ENCODE measurements around the gene ZNF304.
"Not testable (repeated sequence)": the region's sequence is repeated elsewhere in the genome, so short reads cannot be mapped to it uniquely, and the experiment has no call there.

The ZNF304 gene

DNA sequence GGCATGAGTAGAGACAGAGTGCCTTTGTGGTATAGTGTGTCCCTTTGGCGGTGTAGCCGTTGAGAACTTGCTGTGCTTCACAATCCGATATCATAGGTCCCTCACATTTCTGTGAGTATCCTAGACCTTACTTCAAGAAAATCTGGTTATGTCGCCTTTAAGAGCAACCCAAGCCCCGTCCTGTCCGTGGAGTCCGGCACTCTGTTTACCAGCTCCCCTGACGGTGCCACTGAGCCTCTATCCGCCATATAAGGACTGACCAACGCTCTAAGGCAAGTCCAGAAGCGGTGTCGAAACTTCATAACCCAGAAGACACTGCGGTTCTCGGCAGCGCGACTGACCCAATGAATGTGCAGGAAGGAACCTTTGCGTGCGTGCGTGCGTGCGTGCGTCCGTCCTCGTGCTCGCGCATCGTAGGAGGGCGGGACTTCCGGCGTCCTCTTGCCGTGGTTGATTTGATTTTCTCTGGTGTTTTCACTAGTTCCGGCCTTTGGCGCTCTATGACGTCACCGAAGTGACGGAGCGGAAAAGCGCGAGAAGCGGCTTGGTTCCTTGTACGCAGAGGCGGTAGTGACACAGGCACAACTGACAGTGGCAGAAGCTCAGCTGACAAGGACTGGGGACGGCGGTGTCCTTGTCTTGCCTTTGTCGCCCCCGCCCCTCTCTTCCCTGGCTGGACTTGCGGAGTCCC is 12.1 kb downstream of the ZNF304 start, which contains the start of the genes TRAPPC2B and ZNF547:
Gene TRAPPC2B (plus strand): TSS at position 555 of the 691 bp plus-strand sequence. CDS start 1,283 bp downstream, outside the sequence.
Gene ZNF547 (plus strand): TSS at position 555 of the 691 bp plus-strand sequence. CDS start 5,005 bp downstream, outside the sequence.
- DNase-seq = peak; percentile 95

DNA sequence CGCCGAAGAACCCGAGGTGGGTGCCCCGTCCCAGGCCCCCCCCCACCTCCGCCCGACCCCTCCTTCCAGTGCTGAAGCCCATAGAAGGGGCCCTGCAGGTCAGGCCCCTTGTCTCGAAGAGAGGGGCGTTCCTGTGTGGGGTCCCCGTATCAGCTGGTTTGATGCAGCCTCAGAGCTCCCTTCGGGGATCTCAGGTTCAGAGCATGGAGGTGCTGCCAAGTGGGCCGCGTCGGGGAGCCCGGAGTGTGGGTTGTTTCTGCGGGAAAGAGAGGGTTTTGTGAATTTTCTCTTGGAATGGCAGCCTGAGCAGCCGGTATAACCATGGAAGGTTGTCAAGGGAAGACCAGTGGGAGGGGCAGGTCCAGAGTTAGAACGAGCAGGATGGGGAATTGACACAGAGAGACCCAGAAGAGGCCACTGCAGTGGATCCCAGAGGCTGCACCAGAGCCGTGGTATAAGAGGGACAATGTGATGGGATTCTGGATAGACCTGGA is 12.7 kb downstream of the ZNF304 start:
- no peak for DNase-seq

DNA sequence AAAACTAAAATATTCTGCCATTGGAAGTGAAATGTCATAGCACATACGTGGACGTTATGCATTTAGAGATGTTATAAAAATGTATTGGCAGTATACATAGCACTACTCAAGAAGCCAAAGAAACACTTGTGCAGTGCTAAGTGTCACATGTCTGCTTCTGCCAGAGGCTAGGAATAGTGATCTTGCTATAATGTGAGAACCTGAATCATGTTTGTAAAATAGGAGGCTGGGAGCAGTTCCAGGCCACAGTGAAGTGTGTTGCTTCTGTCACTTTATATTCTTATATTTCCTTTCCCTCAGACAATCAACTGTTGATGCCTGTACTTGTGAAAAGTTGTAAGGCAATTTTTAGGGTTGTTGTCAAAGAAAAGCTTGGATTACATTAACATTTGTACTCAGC is 15.7 kb downstream of the ZNF304 start:
- DNase-seq = no peak

DNA sequence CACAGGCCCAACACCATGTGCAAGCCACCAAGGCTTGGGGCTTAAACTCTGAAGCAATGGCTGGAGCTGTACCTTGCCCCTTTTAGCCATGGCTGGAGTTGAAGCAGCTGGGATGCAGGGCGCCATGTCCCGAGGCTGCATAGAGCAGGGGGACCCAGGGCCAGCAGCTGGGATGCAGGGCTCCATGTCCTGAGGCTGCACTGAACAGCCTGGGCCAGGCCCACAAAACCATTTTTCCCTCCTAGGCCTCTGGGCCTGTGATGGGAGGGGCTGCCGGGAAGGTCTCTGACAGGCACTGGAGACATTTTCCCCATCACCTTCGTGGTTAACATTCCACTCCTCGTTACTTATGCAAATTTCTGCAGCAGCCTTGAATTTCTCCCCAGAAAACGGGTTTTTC is 23.1 kb downstream of the ZNF304 start:
- DNase-seq = no peak

DNA sequence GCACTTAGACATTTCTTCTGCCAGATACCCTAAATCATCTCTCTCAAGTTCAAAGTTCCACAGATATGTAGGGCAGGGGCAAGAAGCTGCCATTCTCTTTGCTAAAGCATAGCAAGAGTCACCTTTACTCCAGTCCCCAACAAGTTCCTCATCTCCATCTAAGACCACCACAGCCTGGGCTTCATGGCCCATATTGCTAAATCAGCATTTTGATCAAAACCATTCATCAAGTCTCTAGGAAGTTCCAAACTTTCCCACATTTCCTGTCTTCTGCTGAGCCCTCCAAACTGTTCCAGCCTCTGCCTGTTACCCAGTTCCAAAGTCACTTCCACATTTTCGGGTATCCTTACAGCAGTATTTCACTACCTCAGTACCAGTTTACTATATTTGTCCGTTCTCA is 23.6 kb downstream of the ZNF304 start:
- DNase-seq = not testable (repeated sequence)

DNA sequence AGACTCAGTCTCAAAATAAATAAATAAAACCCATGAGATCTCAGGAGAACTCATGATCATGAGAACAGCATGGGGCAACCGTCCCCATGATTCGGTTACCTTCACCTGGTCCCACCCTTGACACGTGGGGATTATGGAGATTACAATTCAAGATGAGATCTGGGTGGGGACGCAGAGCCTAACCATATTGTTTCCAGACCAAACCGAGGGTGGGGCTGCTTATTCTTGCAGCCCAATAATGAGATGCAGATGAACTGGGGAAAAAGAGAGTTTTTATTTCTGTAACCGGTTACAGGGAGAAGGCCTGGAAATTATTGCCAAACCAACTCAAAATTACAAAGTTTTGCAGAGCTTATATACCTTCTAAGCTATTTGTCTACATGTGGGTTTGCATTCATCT is 25.1 kb downstream of the ZNF304 start:
- no peak for DNase-seq

DNA sequence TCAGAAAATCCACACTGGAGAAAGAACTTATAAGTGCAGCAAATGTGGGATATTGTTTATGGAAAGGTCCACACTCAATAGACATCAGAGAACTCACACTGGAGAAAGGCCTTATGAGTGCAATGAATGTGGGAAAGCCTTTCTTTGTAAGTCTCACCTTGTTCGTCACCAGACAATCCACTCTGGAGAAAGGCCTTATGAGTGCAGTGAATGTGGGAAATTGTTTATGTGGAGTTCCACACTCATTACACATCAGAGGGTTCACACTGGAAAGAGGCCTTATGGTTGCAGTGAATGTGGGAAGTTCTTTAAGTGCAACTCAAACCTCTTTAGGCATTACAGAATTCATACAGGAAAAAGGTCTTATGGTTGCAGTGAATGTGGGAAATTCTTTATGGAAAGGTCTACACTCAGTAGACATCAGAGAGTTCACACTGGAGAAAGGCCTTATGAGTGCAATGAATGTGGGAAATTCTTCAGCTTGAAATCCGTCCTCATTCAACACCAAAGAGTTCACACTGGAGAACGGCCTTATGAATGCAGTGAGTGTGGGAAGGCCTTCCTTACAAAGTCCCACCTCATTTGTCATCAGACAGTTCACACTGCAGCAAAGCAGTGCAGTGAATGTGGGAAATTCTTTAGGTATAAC is 26.6 kb downstream of the ZNF304 start:
- no peak for DNase-seq

DNA sequence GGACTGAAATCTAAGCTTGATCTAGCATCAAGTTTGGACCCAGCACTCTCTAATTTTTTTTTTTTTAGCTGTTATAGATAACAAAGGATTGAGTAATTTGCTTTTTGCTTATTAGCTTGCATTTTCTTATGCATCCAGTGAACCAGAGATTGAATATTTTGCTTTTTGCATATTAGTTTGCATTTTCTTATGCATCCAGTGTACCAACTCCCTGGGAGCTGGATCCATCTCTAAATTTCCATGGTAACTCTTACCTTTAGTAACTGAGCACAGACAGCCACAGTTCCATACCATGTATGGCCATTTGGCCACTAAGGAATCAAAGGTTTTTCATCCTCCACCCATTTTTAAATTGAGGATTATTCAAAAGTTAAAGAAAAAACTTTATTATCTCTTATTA is 29.9 kb downstream of the ZNF304 start:
- DNase-seq = no peak

DNA sequence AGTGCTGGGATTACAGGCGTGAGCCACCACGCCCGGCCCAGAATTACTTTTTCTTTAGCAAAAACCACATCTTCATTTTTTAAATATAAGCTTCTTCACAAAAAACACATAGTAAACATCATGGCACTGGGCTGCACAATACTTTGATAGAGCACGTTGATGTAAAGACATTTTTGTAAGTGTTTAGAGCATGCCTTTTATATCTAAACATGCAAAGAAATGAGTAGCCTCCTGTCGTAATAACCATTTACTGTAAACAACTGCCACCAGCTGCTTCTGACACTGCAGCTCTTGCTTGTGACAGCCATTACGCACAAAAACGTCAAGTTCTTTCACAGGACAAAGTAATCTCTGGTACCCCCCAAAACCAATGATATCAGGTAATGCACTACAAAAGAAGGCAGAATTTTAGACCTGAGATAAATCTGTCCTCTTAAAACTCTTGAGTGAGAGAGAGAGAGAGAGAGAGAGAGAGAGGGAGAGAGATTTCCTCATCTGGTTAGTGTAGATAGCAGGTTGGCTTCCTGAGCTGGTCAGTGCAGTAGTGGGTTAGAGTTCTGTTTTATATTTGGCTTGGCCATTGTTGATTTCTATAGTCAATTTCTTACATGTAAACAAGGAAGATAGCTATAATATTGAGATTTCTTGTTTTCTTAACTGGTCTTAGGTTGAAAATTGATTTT is 31.9 kb downstream of the ZNF304 start:
- DNase-seq = no peak

DNA sequence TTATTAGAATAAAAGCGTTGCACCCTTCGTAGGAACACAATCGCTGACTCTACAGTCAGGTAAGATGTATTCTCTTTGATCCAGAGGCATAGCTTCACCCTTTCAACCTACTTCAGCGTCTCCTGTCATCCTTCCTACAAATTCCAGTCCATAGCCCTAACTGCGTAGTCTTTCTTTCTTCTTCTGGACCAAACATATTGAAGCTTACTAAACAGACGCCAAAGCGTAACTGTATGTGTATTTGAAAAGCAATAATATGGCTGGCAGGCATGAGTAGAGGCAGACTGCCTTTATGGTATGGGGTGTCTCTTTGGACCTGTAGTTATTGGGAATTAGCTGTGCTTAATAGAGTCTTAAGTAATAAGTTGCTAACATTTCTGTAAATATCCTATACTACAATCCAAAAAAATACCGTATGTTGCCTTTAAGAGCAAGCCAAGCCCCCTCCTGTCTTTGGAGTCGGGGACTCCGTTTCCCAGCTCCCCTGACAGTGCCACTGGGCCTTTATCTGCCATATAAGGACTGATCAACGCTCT is 38.2 kb downstream of the ZNF304 start:
- DNase-seq = no peak

DNA sequence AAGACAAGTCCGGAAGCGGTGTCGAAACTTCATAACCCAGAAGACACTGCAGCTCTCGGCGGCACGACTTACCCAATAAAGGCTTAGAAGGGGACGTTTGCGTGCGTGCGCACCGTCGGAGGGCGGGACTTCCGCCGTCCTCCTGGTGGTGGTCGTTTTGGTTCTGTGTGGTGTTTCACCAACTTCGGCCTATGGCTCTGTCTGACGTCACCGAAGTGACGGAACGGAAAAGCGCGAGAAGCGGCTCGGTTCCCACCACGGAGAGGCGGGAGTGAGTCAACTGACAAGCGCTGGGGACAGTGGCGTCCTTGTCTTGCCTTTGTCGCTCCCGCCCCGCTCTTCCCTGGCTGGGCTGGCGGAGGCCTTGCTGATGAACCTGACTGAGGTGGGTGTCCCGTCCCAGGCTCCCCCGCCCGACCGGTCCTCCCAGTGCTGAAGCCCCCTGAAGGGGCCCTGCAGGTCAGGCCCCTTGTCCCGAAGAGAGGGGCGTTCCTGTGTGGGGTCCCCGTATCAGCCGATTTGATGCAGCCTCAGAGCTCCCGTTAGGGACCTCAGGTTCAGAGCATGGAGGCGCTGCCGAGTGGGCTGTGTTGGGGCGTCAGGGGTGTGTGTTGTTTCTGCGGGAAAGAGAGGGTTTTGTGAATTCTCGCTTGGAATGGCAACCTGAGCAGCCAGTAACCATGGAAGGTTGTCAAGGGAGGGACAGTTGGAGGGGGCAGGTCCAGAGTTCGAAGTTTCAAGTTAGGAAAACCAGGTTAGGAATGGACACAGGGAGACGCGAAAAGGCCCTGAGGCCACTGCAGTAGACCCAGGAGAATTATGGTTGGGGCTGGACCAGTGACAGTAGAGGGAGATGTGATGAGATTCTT is 38.9 kb downstream of the ZNF304 start, which contains the start of gene ZNF548:
Gene ZNF548 (plus strand): TSS at position 125 of the 869 bp plus-strand sequence. CDS start 246 bp downstream, at position 371.
- peak; percentile 91 for DNase-seq

DNA sequence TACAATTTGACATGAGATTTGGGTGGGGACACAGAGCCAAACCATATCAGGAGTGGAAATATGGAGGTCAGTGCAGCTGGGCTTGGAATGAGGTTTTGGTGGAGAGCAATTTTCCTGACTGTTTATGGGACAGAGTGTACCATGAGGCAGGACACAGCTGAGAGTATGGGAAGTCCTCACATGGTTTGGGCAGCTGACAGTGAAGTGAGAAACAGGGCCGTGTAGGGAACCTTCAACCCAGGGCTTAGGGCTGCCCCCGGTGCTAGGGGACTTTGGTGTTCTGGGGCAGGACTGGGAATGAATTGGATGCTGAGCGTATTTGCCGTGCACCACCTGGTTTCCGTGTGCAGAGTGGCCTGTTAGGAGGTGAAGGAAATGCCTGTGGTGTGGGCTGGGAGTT is 44.6 kb downstream of the ZNF304 start:
- no peak for DNase-seq

DNA sequence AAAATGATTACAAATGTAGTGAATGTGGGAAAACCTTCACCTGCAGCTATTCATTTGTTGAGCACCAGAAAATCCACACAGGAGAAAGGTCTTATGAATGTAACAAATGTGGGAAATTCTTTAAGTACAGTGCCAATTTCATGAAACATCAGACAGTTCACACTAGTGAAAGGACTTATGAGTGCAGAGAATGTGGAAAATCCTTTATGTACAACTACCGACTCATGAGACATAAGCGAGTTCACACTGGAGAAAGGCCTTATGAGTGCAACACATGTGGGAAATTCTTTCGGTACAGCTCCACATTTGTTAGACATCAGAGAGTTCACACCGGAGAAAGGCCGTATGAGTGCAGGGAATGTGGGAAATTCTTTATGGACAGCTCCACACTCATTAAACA is 47.8 kb downstream of the ZNF304 start:
- no peak for DNase-seq

DNA sequence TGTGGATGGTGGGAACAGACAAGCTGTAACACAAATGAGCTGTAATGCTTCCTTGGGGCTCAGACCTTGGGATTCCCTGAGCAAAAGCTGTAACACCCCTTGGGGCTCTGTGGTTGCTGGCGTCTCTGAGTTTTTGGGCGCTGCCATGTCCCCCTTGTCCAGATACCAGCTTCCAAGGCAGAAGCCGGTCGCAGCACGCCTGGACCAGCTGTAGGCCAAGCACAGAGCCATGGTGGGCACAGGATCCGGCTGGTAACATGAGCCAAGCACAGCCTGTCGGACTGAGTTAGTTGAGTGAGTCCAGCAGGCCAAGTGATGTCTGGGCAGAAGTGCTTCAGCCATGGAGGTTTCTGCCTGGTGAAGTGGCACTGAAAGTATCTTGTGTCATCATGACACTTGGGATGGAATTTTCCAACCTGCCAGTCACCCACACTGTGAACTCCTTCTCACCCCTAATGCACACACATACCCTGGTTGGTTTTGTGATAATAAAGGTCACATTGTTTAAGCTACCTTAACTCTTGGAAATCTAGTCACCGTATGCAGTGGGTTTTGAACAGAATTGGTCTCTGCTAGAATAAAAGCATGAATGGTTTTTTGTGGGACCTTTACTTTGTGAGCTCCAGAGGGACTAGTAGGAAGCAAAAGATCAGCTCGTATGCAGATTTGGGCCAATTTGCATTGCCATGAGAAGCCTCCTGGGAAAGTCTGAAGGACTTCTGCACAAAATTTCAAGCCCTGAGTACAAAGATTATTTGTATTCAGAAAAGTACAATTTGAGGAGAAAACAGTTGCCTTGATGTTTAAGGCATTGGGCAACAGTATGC is 52.9 kb downstream of the ZNF304 start:
- DNase-seq = no peak

DNA sequence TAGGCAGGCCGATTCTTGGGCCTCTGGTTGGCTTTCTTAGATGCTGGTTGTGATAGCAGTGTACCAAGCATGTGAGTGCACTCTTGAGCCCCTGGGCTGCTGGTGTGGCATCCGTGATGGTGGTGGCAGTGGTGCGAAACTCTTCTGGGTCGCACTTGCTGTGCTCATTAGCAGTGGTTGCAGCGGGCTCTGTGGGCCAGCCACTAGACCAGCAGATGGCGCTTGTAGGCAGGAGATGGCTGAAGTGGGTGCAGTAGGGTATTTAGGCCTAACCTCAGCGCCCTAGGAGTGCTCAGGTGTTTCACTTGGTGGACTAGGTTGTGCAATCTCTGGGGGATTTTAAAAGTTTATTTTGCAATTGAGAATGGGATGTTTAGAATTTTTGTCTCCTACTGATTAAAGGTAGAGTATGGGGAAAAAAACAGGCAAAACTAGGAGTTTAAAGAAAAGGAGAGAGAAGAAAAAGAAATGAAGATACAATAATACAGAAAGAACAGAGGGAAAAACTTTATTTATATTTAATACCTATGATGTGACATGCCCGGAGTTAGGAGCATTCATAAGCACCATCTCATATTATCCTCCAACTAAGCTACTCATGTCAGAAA is 55.5 kb downstream of the ZNF304 start:
- DNase-seq = peak; percentile 3
